GM21576 (cell line): Measurements from ENCODE around the gene CNPY1.

ENCODE experiments used
- ATAC-seq: cut with Tn5 transposase; IDR thresholded peaks from one replicate; pipeline ENCODE4 v1.9.1; 2021; ENCODE audit warnings: mild to moderate bottlenecking, moderate library complexity; ENCODE audit not compliant: unreplicated experiment

Gene CNPY1

DNA sequence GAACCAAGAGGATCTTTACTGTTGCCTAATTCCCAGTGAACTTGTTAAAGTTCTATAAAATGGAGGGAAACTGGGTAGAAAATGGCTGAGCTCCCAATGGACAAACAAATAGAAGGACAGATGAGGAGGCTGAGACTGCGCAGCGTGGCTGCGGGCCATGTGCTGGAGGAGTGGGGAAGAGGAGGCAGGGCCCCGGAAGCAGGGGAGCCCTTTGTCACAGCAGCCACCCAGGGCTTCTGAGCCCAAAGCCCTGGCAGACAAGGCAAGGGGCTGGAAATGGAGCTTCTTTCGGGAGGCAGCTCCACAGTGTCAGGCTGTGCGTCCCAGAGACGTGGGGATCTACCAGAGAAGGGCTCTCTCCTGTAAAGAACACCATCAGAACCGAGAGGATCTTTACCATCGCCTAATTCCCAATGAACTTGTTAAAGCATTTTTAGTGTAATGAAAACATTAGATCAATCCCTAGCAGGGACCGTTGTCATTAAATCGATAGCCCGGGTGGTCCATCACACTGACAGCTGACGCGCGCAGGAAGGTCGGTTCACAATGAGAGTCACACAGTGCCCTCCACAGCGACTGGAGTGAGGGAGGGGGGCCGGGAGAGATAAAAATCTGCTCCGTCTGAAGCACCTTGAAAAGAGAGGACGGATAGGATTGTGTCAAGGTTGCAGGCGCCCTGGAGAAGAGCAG lies 14.0 kb upstream of the CNPY1 start:
- ATAC-seq = no peak

DNA sequence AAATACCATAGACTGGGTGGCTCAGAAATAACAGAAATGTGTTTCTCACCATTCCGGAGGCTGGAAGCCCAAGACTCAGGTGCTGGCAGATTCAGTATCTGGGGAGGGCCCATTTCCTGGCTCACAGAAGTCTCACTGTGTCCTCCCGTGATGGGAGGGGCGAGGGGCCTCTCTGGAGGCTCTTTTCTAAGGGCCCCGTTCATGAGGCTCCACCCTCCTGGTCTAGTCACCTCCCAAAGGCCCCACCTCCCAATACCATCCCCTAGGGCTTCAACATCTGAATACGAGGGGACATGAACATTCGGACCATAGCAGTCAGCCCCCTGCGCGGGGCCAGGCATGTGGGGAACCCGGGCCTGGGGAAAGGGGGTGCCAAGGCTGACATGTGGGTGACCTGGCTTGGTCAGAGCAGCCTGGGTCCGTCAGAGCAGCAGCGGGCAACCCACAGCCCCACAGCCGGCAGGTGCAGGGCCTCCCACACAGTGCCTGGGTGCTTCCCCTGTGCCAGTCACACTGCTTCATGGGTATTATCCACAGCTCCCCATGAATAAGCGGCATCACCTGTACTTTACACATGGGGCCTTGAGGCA lies 13.3 kb upstream of the CNPY1 start:
- ATAC-seq = no peak

DNA sequence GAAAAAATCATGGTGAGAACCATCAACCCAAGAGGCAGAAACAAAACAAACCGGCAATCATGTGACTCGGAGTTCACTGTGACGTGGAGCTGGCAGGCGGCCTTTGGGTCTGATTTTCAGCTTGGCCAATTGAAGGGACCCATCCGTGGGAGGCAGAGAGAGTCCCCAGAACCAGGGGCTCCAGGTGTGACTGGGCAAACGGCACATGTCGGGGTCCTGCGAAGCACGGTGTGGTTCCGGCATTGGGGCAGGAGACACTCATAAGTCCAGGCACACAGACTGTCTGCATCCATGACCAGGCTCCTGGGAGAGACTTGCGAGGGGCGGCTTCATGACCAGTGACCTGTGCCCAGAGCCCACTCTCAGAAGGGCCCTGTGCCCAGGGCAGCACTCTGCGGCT lies 12.6 kb upstream of the CNPY1 start:
- ATAC-seq = no peak

DNA sequence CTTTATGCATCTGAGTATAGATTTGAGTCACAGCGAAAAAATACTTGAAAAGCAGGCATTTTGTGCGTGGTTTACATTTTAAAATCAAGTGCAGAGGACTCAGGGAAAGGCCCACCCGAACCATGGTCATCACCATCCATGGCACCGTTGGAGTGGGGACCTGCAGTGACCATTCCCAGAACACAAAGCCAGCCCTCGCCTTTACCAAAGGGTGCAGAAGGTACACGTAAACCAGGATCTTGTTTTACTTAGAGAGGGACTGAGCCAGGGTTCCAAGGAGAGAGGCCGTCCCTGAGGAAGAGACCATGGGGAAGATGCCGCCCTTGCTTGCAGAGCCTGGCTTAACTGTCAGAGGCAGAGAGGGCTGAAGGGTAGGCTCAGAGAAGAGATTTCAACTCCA lies 12.0 kb upstream of the CNPY1 start:
- ATAC-seq = no peak

- no peak for ATAC-seq
Measured at GRCh38 chr7:155557778-155558177, 11.4 kb upstream of the CNPY1 start.

DNA sequence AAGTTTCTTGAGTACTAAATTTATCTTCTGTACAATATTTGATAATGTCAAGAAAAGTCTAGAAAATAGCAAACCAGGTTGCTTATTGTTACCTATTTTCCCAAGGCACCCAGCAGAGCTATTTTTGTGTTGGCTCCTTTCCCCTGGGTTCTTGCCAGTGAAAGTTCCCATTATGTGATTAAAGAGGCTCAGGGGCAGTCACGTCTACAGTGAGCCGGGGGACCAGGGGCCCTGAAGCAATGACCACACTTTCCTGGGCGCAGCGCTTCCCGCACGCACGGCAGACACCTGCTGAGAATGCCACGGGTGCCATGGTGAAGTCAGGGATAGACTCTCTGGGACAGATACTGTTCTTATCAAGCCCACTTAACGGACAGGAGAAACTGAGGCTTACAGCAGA lies 10.4 kb upstream of the CNPY1 start:
- no peak for ATAC-seq

- ATAC-seq = no peak
Measured at GRCh38 chr7:155555116-155555695, 8.8 kb upstream of the CNPY1 start.

- ATAC-seq = no peak
Measured at GRCh38 chr7:155553871-155554270, 7.5 kb upstream of the CNPY1 start.

DNA sequence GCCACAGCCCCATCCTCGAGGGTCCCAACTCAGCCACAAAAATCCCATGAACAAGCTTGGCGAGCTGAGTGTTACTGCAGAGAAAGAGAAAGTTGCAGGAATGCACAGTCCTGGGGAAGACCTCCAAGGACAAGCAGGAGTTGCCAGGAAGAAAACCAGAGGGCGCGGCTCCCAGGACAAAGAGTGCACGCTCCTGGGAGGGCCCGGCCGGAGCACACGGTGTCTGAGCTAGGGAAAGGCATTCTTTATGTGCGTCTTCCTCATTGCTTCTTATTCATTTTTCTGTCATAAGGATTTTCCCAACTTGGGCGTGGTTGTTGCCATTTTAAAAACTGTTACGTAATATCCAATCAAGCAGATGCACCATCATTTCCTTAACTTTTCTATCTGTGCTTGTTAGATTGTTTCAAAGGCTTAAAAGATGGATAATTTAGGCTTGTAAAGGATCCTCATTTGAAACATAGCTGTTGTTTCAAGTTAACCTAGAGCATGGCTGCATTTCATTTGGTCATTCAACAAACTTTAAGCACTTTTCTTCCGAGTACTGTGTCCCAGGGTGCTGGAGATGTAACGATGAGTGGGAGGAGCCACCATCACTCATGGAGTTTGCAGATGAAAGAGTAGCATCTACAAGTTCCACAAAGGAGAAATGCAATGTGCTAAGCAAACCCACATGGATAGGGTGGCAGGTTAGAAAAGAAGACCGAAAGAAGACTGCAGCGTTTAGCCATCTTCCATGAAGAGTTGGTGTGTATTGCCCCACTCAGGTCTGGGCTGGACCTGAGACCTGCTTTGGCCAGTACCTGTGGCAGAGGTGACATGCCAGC lies 5.6 kb upstream of the CNPY1 start:
- ATAC-seq = no peak

- no peak for ATAC-seq
Measured at GRCh38 chr7:155550916-155551315, 4.6 kb upstream of the CNPY1 start.

DNA sequence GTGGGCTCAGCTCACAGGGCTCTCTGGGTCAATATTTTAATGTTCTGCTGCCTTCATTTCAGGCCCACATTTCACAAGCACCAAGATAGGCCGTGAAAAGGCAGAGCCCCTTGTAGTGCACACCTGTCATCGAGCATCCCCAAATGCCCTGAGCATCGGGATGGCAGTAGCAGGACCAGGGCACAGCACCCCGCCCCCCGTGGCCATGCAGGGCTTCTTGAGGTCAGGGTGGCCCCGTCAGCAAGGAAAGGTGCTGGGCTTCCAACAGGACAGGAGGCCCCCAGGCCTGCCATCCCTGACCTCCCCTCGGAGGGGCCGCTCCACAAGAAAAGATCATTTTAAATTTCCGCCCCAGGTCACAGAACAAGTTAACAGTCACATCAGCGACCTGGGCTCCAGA lies 2.9 kb upstream of the CNPY1 start:
- no peak for ATAC-seq

DNA sequence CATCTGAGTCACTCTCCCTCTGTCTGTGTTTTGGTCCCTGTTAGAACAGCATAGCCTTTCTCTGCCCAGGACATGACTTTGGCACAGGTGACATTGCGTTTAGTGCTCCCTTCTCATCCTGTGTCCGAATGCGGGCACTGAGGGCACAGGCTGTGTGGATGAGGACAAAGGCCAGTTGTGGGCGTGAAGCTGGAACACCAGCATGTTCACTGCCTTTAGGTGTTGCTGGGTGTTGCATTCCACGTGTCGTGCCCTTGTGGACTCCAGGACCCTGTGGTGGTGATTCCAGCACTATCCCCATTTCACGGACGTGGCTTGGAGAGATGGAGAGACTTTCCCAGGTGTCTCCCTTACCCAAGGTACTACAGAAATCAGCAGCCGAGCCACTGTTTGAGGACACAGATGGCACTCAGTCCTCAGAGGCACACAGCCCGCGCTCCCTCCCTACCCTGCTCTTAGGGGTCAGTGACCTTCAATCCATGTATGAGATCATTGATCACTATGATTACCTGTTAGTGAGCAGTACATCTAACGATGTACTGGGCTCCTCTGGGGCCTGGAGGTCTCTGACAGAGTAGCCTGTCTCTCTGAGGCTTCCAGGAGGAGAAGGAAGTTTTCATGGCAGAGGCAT lies 917 bp upstream of the CNPY1 start:
- ATAC-seq = no peak

DNA sequence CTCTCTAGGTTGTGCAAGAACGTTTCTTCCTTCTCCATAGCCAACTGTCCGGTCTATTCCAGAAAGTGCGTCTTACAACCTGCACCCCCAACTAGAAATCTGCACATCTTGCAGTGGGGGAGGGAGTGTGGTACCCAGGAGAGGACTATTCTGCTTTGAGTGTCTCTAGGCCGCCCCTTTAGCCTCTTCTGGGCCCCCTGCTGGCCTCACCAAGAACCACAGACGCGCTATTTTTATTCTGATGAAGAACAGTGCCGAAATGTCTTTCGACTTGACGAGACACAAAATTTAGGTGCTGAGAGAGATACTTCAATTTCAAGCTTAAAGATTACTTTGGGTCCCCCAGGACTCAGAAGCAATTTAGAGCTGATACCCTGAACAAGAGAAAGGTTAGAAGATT lies 1.0 kb downstream of the CNPY1 start:
- ATAC-seq = no peak

DNA sequence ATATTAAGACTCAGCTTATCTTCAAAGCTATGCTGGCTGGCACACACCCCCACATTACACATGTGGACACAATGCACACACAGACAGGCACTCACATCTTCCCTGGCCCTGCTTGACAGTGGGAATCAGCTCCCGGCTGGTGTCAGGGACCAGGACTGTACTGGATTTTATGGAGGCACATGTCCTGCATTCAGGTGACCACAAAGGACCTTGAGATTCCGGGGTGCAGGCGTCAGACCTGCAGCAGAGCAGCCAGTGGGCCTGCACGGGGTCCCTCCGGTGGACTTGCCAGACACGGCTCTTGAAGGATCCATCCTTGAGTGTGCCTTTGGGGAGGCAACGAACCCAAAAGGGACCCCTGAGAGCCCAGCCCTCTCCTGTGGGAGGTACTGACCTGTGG lies 1.9 kb downstream of the CNPY1 start:
- no peak for ATAC-seq

- ATAC-seq = no peak
Measured at GRCh38 chr7:155543926-155544325, 2.4 kb downstream of the CNPY1 start.

- ATAC-seq = no peak
Measured at GRCh38 chr7:155543011-155543876, 3.1 kb downstream of the CNPY1 start.

- no peak for ATAC-seq
Measured at GRCh38 chr7:155541986-155542675, 4.2 kb downstream of the CNPY1 start.

DNA sequence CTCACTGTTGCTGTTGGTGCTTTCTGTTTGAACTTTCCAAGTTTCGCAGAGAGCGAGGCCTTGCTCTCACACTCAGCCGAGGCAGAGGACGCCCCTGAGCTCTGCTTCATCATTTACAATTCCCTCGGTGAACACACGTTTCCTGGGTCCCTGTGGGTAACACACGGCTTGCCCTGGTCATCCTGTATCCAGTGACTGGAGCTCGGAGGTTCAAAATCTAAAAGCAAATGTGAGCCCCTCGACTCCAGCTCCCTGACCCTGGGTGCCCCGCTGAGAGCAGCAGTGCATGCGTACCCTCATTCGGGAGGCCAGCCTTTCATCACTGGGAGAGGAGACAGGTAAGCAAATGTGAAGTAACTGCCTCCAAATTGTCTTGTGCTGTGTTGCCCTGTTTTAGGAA lies 5.8 kb downstream of the CNPY1 start:
- no peak for ATAC-seq

DNA sequence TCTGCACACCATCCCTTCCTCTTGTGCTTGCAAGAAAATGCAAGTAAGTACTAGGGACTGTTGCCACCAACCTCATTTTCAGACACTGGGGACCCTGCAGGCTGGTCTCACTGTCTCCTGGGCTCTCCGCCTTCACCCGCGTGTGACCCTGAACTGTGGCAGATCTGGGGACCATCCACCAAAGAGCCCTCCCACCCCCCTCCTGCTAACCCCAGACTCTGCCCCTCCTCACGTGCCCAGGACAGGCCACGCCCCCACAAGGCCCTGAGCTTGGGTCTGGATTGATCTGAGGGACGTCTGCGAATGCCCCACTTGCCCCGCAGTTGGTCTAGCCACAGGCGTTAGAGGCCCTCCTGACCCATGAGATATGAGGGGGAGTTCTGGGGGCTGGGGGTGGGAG lies 8.1 kb downstream of the CNPY1 start:
- no peak for ATAC-seq

- ATAC-seq = no peak
Measured at GRCh38 chr7:155536451-155536850, 9.9 kb downstream of the CNPY1 start.
